NB4 (cell line): Measurements from ENCODE around the gene EGLN2.

Experiments used
- MYC ChIP-seq: IDR thresholded peaks from 2 replicates; pipeline ENCODE4 v1.6.1; 2011; ENCODE audit warnings: low read depth, low read length
- POLR2A ChIP-seq: IDR thresholded peaks from 2 replicates; pipeline ENCODE4 v1.6.1; 2011; ENCODE audit warnings: mild to moderate bottlenecking; ENCODE audit not compliant: insufficient read length; ENCODE audit errors: extremely low read depth
- TF ChIP-seq, protein P1 (sequence below): IDR thresholded peaks from one replicate; pipeline ENCODE4 v1.5.1; 2012; ENCODE audit warnings: low read depth, low read length
- TF ChIP-seq, protein P2 (sequence below): IDR thresholded peaks from 2 replicates; pipeline ENCODE4 v1.6.1; 2011; ENCODE audit warnings: low read depth, low read length

DNA sequence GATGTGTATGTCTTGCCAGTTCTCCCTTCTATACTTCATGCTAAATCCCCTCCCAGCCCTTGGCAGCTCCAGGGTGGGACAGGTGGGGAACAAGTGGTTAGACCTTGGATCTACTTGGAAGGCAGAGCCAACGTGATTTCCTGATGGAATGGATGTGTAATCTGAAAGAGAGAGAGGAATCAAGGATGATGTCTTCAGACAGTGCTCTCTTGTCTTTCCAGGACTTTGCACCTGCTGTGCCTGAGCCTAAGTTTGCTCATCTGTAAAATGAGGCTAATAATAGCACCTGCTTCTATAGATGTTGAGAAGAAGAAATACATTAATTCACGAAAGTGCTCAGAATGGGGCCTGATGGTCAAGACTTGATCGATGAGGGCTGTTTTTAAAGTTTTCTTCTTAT, 7.0 kb upstream of the EGLN2 start:
- TF ChIP-seq, protein P1, sequence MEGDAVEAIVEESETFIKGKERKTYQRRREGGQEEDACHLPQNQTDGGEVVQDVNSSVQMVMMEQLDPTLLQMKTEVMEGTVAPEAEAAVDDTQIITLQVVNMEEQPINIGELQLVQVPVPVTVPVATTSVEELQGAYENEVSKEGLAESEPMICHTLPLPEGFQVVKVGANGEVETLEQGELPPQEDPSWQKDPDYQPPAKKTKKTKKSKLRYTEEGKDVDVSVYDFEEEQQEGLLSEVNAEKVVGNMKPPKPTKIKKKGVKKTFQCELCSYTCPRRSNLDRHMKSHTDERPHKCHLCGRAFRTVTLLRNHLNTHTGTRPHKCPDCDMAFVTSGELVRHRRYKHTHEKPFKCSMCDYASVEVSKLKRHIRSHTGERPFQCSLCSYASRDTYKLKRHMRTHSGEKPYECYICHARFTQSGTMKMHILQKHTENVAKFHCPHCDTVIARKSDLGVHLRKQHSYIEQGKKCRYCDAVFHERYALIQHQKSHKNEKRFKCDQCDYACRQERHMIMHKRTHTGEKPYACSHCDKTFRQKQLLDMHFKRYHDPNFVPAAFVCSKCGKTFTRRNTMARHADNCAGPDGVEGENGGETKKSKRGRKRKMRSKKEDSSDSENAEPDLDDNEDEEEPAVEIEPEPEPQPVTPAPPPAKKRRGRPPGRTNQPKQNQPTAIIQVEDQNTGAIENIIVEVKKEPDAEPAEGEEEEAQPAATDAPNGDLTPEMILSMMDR: no peak
- TF ChIP-seq POLR2A (no peak), MYC (no peak)
- TF ChIP-seq, protein P2, sequence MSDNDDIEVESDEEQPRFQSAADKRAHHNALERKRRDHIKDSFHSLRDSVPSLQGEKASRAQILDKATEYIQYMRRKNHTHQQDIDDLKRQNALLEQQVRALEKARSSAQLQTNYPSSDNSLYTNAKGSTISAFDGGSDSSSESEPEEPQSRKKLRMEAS: no peak
